ENCODE data around the gene NDRG2.
"Not testable (repeated sequence)": the region's sequence is repeated elsewhere in the genome, so short reads cannot be mapped to it uniquely, and the experiment has no call there.

Gene NDRG2

DNA sequence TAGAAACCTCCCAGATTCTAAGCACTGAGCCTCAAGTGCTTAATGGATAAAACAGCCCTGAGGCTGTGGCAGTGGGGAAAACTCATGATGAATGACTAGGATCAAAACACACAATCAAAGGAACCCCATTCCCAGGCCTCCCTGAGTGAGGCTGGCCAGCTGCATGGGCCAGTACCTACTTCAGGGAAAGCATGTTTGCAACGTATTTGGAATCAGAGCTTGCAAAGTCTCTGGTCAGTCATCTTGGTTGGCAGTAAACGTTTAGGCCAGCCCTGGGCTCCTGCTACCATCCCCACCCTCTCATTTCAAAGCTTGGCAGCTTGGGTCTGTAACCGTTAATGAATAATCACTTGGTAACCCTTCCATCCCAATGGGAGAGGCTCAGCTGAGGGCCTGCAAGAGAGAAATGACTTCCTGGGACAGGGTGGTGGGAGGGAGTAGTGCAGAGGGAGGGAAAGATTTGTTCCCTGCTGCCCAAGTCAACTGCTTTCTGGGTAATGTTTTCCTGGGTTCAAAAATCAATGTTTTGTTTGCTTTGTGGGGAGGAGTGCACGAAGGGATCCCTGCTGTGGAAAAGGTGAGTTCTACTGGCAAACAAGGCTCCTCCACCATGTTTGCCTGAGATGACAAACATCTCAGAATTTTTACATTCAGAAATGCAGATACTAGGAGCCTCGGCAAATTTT, 30.7 kb upstream of the NDRG2 start:
- no peak for DNase-seq

DNA sequence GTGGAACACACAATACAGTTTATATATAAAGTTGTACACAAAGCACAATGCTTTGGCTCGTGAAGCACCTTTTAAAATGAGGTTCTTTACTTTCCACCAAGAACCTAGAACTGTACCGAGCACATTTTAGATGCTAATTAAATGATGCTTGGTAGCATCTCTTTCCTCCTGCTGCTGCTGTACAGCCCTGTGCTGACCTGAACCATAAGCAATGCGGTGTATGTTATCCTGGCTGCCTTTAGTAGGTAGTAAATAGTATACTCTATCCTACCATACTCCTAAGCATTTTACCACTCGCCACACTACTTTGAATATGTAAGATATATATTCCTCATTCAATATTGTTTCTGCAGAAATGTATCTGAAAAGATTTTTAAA, 29.9 kb upstream of the NDRG2 start:
- no peak for DNase-seq

DNA sequence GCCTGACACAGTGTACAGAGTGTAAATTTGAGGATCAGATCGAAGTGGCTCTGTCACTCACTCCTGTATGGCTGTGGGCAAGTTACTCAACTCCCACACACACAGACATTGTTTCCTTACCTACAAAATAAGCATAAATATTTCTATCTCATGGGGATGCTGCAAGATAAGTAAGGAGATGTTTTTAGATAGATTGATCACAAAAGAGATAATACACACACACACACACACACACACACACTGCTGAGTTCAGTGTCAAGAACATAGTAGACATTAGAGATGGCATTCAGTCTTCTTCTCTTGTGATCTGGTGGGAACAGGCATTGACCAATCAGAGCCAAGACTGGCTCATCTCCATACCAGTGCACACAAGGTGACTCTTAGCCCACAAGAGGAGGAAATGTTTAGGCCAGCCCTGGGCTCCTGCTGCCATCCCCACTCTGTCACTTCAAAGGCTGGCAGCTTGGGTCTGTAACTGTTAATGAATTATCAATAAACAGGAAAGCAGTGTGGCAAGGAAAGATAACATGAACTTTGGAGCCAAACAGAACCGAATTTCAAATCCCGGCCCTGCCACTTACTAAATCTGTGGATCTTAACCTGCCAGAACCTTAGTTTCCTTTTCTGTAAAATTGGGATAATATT, 29.4 kb upstream of the NDRG2 start:
- no peak for DNase-seq

DNA sequence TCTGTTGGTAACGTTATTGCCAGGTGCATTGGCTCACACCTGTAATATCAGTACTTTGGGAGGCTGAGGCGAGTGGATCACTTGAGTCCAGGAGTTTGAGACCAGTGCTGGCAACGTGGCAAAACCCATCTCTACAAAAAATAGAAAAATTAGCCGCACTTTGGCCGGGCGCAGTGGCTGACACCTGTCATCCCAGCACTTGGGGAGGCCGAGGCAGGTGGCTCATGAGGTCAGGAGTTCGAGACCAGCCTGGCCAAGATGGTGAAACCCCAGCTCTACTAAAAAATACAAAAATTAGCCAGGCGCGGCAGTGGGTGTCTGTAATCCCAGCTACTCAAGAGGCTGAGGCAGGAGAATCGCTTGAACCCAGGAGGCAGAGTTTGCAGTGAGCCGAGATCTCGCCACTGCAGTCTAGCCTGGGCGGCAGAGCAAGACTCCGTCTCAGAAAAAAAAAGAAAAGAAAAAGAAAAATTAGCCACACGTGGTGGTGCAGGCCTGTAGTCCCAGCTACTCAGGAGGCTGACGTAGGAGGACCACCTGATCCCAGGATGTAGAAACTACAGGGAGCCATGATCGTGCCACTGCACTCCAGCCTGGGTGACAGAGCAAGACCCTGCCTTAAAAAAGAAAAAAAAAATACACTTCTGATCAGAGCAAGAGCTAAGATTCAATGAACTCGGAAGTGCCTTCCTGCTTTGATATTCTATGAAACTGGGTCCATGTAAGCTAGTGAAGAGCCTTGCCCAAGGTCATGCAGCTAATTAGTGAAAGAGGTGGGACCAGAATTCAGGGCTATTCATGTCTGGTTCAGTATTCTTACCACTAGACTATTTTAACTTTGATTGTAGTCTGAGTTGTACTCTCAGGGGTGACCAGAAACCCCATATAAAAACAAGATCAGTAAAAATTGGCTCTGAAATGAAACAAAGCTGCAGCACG, 28.6 kb upstream of the NDRG2 start:
- no peak for DNase-seq

DNA sequence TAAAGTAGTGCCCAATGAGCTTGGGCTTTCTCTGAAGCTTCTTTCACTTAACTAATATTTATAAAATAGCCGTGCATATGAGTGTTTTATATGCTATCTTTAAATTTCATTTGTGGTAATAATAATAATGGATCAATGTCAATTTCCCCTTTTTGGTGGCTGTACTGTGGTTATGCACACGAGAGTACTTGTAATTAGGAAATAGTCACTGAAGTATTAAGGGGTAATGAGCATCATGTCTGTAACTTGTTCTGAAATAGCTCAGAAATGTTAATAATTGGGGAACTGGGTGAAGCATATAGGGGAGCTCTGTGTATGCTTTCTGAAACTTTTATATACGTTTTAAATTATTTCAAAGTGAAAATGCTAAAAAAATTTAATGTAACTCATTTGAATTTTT, 25.7 kb upstream of the NDRG2 start:
- no peak for DNase-seq

DNA sequence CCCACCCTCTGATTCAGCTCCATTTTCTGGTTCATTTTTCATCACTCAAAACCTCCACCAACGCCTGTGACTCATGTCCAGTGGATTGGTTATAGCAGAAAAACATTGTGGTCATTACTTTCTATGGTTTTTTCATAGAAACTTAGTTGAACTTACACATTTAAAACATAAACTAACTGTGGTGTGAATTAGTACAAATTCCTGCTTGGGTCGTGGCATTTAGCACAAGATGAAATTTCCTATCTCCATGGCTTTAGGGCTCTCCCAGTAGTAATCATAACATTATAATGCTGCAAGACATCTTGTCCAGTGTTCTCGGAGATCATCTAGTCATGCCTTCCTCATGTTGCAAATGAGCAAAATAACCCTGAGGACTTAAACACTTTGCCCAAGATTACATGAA, 24.4 kb upstream of the NDRG2 start:
- DNase-seq, result no peak

DNA sequence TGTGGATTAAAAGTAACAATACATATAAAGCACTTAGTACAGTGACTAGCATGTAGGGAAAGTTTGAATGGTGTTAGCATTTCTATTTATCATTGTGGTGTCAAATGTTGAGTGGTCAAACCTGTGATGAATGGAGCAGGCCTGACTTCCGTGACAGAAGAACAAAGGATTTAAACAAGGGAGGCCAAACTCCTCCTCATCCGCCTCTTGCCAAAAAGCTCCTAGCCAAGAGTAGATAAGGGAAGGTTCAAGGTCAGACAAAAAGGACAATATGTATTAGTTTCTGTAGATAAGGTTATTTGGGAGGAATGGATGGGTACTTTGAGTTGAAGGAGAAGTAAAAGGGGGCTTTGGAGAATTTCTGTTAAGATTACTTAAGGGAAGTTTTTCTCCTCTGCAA, 23.8 kb upstream of the NDRG2 start:
- DNase-seq, result no peak

DNA sequence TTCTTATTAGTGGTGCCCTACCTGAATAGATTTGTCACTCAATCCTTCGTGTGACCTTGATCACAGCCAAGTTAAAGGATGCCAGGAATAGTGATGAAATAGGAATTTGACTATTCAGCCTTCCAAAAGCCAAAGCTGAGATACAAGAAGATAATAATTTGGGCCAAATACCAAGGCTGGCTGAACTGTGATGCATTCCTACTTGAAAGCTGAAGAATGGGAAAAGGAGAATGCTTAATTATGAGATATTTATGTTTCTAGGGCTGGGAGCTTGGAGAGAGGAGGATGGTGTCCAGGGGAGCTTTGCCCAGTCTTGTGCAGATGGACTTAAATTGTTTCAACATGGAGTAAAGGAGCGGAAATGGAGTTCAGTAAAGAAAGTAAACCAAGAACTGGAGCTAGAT, 22.5 kb upstream of the NDRG2 start:
- DNase-seq, result no peak

DNA sequence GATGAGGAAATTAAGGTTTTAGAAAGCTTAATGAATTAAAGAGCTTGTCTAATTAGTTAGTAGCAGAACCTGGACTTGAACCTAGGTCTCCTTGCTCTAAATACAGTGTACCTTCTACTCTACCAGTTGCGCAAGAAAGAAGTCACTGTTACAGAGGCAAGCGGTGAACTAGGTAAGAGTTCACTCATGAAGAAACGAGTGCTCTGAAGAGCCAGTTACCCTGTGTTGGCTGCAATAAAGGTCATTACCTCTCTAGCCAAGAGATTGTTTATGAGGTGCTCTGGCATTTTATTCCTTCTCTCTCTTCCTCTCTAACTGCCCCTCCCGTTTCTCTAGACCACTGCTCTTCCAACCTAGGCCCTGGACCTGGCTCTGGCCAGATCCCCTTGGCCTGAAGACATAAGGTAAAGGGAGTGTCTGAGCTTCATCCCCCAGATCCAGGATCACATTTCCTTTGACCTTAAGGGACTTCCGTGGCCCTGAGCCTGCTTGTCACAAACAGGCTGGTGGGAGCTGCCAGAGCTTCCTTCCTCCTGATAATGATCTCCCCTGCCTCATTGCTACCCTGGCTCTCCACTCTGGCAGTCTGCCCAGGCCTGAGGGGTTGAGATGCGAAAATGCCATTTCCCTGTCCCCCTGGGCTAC, 19.2 kb upstream of the NDRG2 start:
- DNase-seq, result no peak

DNA sequence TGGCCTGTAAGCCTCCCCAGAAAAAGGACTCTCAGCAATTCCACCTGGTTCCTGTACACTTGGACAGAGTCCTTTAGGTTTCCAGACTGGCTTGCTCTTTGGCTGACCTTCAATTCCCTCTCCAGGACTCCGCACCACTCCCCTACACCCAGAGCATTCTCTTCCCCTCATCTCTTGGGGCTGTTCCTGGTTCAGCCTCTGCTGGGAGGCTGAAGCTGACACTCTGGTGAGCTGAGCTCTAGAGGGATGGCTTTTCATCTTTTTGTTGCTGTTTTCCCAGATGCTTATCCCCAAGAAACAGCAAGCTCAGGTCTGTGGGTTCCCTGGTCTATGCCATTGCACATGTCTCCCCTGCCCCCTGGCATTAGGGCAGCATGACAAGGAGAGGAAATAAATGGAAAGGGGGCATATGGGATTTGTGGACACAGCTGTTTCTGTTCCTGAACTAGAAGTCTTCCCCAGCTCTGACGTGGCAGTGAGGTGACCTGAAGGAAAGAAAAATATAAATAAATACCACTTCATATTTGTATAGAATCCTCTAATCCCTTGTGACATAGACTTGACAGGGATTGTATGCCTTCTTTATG, 18.6 kb upstream of the NDRG2 start:
- no peak for DNase-seq

DNA sequence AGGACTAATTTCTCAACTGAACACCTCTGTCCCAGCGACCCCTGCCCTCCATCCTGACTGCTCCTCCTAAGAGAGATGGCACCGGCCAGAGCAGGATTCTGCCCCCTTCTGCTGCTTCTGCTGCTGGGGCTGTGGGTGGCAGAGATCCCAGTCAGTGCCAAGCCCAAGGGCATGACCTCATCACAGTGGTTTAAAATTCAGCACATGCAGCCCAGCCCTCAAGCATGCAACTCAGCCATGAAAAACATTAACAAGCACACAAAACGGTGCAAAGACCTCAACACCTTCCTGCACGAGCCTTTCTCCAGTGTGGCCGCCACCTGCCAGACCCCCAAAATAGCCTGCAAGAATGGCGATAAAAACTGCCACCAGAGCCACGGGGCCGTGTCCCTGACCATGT, 18.1 kb upstream of the NDRG2 start:
- no peak for DNase-seq

DNA sequence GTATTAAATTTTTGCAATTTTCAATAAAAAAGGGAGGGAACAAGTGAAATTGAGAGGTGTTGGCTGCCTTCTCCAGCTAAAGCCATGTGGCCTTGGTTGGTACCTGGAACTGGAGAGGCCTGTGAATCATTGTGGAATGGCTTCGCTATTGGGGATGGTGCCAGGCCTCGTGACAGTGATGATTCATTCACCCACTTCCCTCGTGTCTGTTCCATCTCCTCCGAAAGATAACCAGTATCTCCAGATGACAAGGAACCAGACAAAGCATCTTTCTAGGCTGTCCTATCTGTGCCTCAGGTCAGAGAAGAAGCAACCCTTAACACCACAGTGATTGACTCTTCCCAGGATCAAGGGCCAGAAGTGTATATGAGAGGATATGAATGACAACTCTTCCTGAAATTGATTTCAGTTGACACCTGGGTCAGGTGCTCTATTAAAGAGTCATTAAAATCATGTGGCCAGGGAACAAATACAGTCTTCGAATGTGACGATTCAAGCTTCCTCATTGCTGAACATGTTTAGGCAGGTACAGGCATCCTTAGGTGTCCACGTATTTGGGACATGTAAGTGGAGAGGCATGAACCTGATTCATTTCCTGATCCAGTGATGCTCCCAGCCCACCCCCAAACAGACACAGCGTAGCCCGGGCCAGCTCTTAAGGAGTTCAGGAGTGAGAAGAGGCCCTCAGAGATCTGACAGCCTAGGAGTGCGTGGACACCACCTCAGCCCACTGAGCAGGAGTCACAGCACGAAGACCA, 17.0 kb upstream of the NDRG2 start, which contains the start of gene RNASE7:
Gene RNASE7, plus strand, starts transcription at position 687 of the 758 bp plus-strand sequence. CDS start 631 bp downstream, outside the sequence.
- no peak for DNase-seq

DNA sequence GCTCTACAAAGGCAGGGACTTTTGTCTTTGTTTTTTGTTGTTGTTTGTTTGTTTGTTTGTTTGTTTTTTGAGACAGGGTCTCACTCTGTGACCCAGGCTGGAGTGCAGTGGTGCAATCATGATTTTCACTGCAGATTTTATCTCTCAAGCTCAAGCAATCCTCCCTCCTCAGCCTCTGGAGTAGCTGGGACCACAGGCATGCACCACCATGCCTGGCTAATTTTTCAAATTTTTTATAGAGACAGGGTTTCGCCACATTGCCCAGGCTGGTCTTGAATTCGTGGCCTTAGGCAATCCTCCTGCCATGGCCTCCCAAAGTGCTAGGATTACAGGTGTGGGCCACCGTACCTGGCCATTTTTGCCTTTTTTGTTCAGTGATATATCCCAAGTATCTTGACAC, 16.1 kb upstream of the NDRG2 start:
- not testable (repeated sequence) for DNase-seq

DNA sequence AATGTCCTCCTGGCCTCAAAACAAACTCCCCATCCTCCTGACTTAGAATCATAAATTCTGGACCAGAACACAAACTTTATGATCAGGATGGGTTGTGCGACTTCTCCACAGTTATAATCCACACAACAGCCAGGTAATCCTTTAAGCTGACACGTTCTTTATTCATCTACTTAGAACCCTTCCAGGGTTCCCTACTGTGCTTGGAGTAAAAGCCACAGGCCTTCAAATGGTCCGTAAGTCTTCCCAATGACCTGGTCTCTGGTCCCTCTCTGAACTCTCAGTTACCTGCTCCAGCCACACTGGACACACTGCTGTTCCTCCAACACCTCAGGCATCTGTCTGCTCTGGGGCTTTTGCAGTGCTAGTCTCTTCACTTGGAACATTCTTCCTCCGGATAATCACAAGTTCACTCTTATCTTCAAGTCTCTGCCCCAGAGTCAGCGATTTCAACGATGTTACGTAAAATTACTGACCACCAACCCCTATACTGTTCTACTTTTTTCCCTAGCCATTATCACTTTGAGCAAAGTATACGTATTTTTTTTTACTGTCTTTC, 15.6 kb upstream of the NDRG2 start:
- DNase-seq, result no peak

DNA sequence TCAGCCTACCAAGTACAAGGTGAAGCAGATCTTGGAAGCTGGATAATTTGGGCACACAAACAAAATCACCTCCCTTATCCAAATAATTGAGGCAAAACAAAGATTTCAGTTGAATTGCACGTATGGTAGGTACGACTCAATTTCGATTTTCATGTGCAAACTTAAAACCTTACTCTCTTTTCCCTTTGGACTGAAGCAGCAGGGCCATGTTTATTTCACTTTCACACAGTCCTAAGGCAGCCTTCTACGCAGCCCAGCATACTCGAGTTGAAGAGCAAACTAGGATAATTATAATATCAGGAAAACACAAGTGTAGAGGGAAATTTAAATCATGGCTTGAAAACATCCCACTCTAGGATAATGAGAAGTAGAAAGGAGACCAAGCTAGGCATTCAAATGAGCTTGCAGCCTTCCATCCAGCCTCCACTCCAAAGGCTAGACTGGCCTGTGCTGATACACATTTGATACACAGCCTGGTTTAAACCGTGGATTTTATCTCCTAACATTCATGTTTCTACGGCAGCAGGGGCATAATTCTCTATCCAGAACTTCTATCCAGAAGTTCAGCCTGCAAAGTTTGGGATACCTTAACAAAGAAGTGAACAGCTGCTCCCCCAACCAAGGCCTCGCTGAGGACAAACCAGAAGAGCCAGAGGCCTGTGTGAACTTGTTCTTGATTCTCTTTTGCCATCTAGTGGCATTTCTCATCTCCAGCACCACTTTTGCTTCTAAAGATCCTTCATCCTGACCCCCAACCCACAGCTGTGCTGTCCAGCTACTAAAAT, 14.9 kb upstream of the NDRG2 start:
- no peak for DNase-seq

DNA sequence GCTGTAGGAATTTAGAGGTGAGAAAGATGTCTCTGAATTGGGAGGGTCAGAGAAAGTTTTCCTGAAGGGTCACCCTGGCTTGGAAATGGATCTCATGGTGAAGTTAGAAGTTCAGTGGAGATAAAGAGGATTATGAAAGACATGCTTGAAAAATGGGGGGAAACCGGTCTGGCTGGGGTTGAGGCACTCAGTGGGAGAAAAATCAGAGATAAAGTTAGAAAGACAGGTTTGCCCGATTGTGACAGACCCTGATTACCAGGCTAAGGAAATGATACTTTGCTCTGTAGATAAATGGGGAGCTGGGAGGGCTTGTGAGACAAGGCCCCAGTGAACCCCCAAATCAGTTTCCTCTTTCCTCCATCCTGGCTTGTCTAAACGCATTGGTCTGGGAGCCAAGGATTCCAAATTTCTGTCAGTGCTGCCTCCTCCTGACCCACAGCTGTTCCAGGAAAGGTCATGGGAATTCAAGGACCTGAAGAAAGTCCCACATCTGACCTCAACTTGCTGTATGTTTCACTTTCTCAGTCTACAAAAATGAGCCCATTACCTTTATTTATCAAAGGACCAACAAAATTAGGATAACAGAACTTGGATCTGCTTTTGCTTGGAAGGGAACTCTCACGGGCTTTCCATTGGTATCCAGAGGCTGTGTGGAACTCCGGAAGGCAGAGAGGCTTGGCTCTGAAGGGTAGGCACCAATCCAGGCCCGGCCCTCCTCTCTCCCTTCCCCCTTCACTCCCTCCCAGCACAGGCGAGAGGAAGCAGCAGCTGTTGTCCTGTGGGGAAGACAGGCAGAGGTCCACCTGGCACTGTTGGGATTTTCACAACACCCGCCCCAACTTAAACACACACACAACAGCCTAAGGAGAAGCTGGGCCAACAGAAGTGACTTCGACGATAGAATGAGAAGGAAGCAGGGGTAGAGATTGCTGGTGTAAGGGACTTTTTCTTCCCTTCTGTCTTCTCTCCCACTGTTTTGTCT, 13.9 kb upstream of the NDRG2 start:
- no peak for DNase-seq

DNA sequence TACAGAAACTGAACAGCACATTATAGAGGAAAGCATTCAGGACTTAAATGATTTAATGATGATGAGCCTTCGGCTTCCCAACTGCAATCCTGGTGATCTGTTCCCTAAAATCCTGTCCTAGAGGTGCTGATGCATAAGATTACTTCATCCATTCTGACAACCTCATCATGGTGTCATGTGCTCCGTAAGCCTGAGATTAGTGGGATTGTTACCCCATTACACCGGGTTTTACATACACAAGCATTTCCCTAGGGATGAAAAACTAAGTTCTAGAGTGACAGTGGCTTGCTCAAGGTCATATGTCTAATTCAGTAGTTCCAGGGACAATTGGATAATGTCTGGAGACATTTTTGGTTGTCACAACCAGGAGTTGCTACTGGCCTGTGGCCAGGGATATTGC, 12.3 kb upstream of the NDRG2 start:
- DNase-seq, result no peak

DNA sequence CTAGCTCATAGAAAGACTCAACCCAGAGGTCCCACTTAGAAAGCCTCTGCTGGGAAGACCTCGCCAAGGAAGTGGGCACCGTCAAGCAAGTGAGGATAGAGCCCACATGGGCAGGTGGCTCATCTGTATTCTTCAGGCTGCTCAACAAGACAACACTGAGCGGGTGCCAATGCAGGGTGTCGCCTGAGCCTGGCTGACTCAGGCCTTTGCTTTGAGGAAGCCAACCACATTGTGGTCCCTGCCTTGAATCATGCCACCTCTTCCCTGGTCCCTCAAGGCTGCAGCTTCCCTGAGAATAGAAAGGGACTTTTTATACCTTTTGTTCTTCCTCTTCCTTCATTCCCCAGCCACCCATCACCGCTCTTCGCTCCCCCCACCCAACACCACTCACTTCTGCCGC, 11.9 kb upstream of the NDRG2 start:
- no peak for DNase-seq

DNA sequence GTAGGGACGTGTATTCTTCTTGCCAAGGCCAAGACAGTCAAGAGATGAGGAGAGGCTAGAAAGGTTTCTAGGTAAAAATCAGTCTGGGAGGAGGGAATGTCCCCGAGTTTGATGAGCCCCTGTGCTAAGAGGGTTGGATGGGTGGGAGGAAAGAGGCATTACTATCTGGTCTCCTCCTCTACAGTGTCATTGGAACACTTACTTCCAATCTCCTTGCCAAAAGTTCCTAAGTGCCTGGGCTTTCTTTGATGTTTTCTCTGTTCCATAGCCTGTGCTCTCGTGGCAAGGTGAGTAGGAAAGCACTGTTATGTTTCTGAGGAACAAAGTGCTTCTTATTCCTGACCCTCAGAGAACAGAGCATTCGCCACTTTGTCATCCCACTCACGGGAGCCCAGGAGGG, 9.8 kb upstream of the NDRG2 start, which contains the start of gene RNASE13:
Gene RNASE13, minus strand, starts transcription at position 101 of the 400 bp plus-strand sequence. CDS start 519 bp downstream, outside the sequence.
- DNase-seq, result no peak
